HG03280 (cell line): Measurements from ENCODE around the gene CT47A7.
"Not testable (repeated sequence)": the region's sequence is repeated elsewhere in the genome, so short reads cannot be mapped to it uniquely, and the experiment has no call there.

Experiments used
- ATAC-seq: cut with Tn5 transposase; IDR thresholded peaks from one replicate; pipeline ENCODE4 v1.9.1; 2021; ENCODE audit warnings: mild to moderate bottlenecking, moderate library complexity; ENCODE audit not compliant: unreplicated experiment

CT47A7 gene

DNA sequence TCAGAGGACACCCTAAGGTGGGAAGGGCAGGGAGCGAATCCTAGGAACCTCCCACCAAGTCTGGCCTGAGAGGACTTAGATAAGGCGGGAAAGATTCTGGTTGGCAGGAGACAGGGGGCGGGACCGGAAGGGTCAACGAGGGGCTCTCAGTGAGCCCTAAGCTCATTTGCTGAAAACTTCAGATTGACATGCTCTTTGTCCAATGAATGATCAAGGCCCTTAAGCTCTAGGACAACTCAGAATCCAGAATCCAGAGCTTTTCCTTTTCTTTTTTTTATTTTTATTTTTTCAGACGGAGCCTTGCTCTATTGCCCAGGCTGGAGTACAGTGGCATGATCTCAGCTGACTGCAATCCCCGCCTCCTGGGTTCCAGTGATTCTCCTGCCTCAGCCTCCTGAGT is at the start of gene CT47A7:
Gene CT47A7 (minus strand): TSS at position 101 of the 400 bp plus-strand sequence. CDS start 255 bp downstream, outside the sequence.
- not testable (repeated sequence) for ATAC-seq

DNA sequence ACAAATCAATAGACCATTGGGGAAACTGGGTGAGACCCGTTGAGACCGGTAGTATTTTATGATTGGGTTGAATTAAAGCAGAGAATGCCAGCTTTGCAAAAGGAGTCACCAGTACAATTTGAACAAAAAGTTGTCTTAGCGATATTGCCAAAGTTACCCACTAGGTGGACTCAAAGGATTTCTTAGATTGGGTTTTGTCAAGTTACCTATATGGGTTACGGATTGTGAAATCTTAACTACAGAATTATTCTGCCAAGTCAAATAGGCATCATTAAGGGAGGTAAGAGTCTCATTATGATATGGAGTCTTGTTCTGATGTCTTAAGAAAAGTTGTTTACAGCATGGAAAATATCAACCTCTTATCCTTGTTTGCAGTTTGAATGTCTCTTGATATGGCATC is 44.2 kb upstream of the CT47A7 start:
- ATAC-seq, result no peak

DNA sequence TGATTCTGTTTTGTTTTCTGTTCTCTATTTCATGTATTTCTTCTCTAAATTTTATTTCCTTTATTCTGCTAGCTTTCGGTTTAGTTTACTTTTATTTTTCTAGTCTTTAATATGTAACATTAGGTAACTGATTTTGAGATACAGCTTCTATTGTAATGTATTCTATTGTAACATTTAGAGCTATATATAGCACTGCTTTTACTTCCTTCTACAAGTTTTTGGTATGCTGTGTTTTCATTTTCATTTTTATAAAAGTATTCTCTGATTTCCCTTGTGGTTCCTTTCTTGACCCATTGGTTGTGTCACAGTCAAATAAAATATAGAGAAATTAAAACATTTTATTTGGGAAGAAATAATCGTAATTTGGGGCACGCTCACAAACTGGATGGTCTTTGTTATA is 43.0 kb upstream of the CT47A7 start:
- ATAC-seq, result no peak

DNA sequence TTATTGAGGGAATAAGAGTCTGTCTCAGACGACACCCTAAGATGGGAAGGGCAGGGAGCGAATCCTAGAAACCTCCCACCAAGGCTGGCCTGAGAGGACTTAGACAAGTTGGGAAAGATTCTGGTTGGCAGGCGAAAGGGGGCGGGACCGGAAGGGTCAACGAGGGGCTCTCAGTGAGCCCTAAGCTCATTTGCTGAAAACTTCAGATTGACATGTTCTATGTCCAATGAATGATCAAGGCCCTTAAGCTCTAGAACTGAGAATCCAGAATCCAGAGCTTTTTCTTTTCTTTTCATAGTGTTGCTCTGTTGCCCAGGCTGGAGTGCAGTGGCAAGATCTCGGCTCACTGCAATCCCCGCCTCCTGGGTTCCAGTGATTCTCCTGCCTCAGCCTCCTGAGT is 29.3 kb upstream of the CT47A7 start, which contains the start of gene CT47A1:
Gene CT47A1 (minus strand): TSS at position 101 of the 400 bp plus-strand sequence. CDS start 231 bp downstream, outside the sequence.
- not testable (repeated sequence) for ATAC-seq
